GM12864 (cell line): Measurements from ENCODE around the gene PLEKHJ1.

Experiments
- DNase-seq: peaks from one replicate; pipeline ENCODE4 v3.0.0-alpha.2; 2011; ENCODE audit warnings: low read depth
- H3K4me3 ChIP-seq: 2 replicates; pipeline ENCODE4 v1.5.1; 2011; ENCODE audit warnings: mild to moderate bottlenecking, low read depth, low read length, control low read depth
- CTCF ChIP-seq: IDR thresholded peaks from 2 replicates; pipeline ENCODE4 v1.5.1; 2011; ENCODE audit warnings: low read depth, mild to moderate bottlenecking, moderate library complexity, low read length, control low read depth, inconsistent platforms; ENCODE audit errors: missing control alignments

The PLEKHJ1 gene

DNA sequence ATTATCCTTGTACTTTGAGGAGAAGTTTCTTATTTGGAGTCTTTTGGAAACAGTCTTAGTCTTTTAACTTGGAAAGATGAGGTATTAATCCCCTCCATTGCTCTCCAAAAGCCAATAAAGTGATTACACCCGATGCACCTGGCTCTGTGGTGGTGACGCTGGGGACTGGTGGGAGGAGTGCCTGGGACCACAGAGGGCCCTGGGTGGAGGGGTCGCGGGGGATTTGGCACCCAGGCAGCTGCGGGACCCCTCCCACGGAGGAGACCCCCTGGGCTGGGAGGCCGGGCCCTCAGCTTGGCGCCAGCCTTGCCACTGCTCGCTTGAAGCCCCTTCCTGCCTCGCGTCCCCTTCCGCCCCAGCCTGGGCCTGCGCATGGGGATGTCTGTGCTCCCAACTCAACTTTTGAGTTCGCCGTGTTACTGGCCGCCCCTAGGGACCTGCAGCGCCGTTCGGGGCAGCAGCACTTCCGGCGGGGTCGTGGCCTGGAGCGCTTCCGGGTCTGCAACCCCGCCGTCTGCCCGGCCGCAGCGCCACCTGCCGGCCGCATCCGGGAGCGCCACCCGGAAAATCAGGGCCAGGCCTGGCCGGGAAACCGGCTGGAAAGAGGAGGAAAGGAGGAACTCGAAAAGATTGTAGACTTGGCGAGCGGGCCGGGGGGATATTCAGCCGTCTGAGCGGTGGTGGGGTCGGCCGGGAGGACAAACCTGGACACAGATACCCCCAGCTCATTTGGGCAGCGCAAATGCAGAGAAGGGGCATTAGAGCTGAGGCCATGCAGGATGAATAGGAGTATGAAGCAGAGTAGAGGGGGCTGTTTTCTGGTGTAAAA is 37.4 kb upstream of the PLEKHJ1 start:
- peak overlapping the region; percentile 95 for H3K4me3 ChIP-seq
- peak; percentile 68 for DNase-seq
- TF ChIP-seq CTCF = peak; percentile 81

DNA sequence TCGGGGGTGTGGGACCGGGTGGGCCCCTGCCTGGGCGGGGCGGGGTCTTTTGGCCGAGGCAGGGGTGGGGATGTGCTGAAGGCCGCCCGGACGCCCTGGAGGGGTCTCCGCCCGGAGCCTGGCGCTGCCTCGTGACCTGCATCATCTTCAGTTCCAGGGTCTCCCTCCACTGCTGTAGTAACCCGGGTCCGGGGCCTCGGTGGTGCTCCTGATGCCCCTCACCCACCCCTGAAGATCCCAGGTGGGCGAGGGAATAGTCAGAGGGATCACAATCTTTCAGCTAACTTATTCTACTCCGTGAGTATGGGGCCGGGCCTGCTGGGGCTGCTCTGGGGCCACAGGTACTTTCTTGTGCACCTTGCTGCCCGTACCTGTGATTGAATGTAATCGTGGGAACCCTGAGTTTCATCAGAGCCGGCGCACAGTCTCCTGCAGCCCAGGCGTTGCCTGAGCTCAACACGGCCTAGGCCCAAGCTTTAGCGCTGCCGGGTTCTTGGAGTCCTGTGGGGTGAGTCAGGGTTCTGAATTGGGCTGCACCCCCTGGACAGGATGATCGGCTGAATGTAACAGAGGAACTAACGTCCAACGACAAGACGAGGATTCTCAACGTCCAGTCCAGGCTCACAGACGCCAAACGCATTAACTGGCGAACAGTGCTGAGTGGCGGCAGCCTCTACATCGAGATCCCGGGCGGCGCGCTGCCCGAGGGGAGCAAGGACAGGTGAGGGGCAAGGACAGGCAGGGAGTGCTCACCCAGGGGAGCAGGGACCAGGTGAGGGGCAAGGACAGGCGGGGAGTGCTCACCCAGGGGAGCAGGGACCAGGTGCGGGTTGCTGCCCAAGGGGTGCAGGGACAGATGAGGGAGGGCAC is 35.3 kb upstream of the PLEKHJ1 start:
- H3K4me3 ChIP-seq = peak overlapping the region; percentile 95
- TF ChIP-seq CTCF = no peak
- no peak for DNase-seq

DNA sequence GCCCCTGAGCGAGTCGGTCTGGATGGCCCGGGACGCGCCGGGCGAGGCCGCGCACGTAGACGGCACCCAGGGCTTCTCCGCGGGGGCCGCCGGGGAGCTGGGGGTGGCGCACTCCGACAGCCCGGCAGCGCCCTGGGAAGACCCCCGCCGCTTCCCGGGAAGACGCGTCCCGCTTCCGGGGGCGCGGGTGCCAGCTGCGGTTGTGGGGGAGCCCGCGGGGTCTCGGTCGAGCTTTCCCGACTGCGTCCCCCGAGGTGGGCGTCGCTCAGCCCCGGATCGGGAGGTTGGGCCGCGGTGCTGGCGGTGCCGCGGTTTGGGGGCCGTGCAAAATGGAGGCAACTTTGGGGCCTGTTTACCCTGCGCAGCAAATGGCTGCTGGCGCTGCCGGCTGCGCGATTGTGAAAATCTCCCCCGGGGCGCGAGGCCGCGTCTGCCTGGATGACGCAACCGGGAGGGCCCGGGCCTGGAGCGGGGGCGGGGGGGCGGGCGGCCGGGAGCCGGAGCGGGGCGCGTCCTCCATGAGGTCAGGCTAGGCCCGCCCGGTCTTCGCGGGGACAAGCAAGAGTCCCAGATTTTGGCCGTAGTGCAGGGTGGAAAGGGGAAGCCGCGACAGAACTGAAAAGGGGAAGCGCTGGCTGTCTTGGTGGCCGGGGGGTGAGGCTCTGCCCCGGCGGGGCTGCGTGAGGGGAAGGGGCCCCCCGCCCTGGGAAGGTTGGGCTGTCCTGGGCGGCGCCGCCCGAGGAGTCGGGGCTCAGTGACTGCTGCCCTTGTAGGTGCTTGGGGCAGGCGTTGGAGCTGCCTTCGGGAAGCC is 34.5 kb upstream of the PLEKHJ1 start:
- no peak for TF ChIP-seq CTCF
- DNase-seq = no peak
- peak overlapping the region; percentile 95 for H3K4me3 ChIP-seq

DNA sequence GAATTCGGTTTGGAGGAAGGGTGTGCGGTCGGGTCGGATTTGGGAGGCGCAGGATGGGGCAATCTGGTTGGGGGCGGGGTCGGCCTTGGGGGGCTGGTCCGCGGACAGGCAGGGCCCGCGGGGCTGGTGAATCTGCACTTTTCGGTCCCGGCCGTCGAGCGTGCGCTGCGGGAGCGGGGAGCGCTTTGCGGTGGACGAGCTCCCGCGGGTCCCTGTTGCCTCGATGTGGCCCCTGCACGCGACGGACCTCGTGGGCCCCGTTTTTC is 34.0 kb upstream of the PLEKHJ1 start:
- peak overlapping the region; percentile 95 for H3K4me3 ChIP-seq
- TF ChIP-seq CTCF = no peak
- DNase-seq = no peak

GRCh38 chr19:2269244-2270156 is 33.4 kb upstream of the PLEKHJ1 start:
- peak; percentile 79 for DNase-seq
- peak overlapping the region; percentile 95 for H3K4me3 ChIP-seq
- TF ChIP-seq CTCF = peak; percentile 24

GRCh38 chr19:2268861-2269243 is 32.7 kb upstream of the PLEKHJ1 start:
- no peak for TF ChIP-seq CTCF
- no peak for DNase-seq
- peak overlapping the region; percentile 62 for H3K4me3 ChIP-seq
